GM15510 (cell line): ENCODE measurements around the gene NEGR1.

Experiments used
- POLR2A ChIP-seq: IDR thresholded peaks from 3 replicates; pipeline ENCODE4 v1.6.1; 2011; ENCODE audit warnings: borderline replicate concordance; ENCODE audit not compliant: insufficient read length; ENCODE audit errors: extremely low read depth

The NEGR1 gene

GRCh38 chr1:72280131-72280530, 2.2 kb downstream of the NEGR1 start:
- TF ChIP-seq POLR2A, result no peak

GRCh38 chr1:72278461-72278860, 3.9 kb downstream of the NEGR1 start:
- no peak for TF ChIP-seq POLR2A

GRCh38 chr1:72271555-72272085, 10.7 kb downstream of the NEGR1 start:
- TF ChIP-seq POLR2A, result no peak

- TF ChIP-seq POLR2A, result no peak
These were observed 19.6 kb downstream of the NEGR1 start for GRCh38 chr1:72262735-72263134.

- TF ChIP-seq POLR2A, result no peak
These were observed 29.2 kb downstream of the NEGR1 start for GRCh38 chr1:72253132-72253531.

GRCh38 chr1:72241397-72241796, 40.9 kb downstream of the NEGR1 start:
- no peak for TF ChIP-seq POLR2A

GRCh38 chr1:72235062-72235461, 47.3 kb downstream of the NEGR1 start:
- no peak for TF ChIP-seq POLR2A

GRCh38 chr1:72230746-72231145, 51.6 kb downstream of the NEGR1 start:
- no peak for TF ChIP-seq POLR2A

GRCh38 chr1:72229893-72230292, 52.4 kb downstream of the NEGR1 start:
- TF ChIP-seq POLR2A, result no peak

GRCh38 chr1:72227667-72228066, 54.7 kb downstream of the NEGR1 start:
- TF ChIP-seq POLR2A, result no peak

- no peak for TF ChIP-seq POLR2A
These were observed 57.8 kb downstream of the NEGR1 start for GRCh38 chr1:72224506-72224905.

- TF ChIP-seq POLR2A, result no peak
These were observed 60.5 kb downstream of the NEGR1 start for GRCh38 chr1:72221811-72222210.

GRCh38 chr1:72218141-72218739, 64.1 kb downstream of the NEGR1 start:
- TF ChIP-seq POLR2A, result no peak

- no peak for TF ChIP-seq POLR2A
These were observed 75.3 kb downstream of the NEGR1 start for GRCh38 chr1:72207059-72207458.

- TF ChIP-seq POLR2A, result no peak
These were observed 79.6 kb downstream of the NEGR1 start for GRCh38 chr1:72202761-72203160.

- TF ChIP-seq POLR2A, result no peak
These were observed 84.6 kb downstream of the NEGR1 start for GRCh38 chr1:72197786-72198185.
